ENCODE results near the gene NPC1L1. TPM values are rescaled to one million over a fixed set of nuclear protein-coding genes. Genes with fewer than 3 reads are reported as not detected.
A peak's percentile ranks its signal among the peaks of the same experiment; 100 is the strongest.

NPC1L1 gene
- total and polyA plus RNA-seq, 2 of the 13 experiments (the other 11 are each of a cell fraction or from before 2014, with no cell fraction given): 4.8 to 14.5 TPM

DNA sequence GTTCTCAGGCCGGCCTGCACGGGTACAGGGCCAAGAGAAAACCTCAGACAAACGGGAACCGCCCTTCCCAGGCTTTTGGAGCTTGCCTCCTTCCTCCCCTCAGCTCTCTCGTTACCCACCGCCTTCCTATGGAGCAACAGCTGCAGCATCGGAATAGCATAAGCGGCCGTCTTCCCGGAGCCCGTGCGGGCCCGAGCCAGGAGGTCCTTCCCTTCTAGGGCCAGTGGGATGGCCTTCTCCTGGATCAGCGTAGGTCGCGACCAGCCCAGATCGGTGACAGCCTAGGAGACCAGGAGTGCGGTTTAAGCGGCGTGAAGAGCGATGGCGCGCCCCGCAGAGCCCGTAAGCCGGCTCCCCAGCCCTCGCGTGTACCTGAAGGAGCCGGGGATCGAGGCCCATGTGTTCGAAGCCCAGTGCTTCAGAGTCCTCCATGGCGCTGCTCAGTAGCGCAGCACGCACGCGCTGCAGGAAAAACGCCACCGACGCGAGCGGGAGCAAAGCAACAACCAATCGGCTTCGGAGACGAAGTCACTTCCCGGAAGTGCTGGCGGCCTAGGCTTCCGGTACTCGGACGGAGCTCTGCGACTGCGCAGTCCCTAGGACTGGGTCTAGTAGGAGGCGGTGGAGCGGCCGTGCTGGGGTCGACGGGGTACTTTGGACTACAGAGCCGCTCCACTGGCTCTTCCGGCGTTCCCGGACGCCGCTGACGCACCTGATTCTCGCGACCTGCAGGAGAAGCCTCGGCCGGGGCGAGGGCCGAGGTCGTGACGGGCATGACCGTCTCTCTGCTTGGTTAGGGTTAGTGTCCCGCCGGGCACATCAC lies 32.5 kb upstream of the NPC1L1 start, which contains the start of gene DDX56 (continued):
- TF ChIP-seq, protein P1, sequence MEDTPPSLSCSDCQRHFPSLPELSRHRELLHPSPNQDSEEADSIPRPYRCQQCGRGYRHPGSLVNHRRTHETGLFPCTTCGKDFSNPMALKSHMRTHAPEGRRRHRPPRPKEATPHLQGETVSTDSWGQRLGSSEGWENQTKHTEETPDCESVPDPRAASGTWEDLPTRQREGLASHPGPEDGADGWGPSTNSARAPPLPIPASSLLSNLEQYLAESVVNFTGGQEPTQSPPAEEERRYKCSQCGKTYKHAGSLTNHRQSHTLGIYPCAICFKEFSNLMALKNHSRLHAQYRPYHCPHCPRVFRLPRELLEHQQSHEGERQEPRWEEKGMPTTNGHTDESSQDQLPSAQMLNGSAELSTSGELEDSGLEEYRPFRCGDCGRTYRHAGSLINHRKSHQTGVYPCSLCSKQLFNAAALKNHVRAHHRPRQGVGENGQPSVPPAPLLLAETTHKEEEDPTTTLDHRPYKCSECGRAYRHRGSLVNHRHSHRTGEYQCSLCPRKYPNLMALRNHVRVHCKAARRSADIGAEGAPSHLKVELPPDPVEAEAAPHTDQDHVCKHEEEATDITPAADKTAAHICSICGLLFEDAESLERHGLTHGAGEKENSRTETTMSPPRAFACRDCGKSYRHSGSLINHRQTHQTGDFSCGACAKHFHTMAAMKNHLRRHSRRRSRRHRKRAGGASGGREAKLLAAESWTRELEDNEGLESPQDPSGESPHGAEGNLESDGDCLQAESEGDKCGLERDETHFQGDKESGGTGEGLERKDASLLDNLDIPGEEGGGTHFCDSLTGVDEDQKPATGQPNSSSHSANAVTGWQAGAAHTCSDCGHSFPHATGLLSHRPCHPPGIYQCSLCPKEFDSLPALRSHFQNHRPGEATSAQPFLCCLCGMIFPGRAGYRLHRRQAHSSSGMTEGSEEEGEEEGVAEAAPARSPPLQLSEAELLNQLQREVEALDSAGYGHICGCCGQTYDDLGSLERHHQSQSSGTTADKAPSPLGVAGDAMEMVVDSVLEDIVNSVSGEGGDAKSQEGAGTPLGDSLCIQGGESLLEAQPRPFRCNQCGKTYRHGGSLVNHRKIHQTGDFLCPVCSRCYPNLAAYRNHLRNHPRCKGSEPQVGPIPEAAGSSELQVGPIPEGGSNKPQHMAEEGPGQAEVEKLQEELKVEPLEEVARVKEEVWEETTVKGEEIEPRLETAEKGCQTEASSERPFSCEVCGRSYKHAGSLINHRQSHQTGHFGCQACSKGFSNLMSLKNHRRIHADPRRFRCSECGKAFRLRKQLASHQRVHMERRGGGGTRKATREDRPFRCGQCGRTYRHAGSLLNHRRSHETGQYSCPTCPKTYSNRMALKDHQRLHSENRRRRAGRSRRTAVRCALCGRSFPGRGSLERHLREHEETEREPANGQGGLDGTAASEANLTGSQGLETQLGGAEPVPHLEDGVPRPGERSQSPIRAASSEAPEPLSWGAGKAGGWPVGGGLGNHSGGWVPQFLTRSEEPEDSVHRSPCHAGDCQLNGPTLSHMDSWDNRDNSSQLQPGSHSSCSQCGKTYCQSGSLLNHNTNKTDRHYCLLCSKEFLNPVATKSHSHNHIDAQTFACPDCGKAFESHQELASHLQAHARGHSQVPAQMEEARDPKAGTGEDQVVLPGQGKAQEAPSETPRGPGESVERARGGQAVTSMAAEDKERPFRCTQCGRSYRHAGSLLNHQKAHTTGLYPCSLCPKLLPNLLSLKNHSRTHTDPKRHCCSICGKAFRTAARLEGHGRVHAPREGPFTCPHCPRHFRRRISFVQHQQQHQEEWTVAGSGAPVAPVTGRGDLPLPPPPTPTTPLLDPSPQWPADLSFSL (CRISPR knock-in tag; IDR thresholded peaks at IDR 0.05): no peak
- peak; percentile 86; the same call in 1 of the 2 replicates for TF ChIP-seq ZNF775 (CRISPR knock-in tag; IDR thresholded peaks at IDR 0.05; ENCODE audit: borderline replicate concordance)
- peak; percentile 57; the same call in 1 of the 2 replicates for TF ChIP-seq CBFB (CRISPR knock-in tag; IDR thresholded peaks at IDR 0.05)
- peak; percentile 94 for TF ChIP-seq NFYC (CRISPR knock-in tag; IDR thresholded peaks at IDR 0.05)
- TF ChIP-seq ZNF720 (CRISPR knock-in tag; IDR thresholded peaks at IDR 0.05): no peak
- peak; percentile 55; the same call in 1 of the 2 replicates for TF ChIP-seq ZSCAN25 (CRISPR knock-in tag; IDR thresholded peaks at IDR 0.05)
- TF ChIP-seq MYPOP (CRISPR knock-in tag; IDR thresholded peaks at IDR 0.05): peak; percentile 91
- TF ChIP-seq ZBTB43 (CRISPR knock-in tag; conservative IDR thresholded peaks at IDR 0.05): peak; percentile 92
- peak; percentile 66; the same call in 1 of the 2 replicates for TF ChIP-seq ZMYM2 (CRISPR knock-in tag; IDR thresholded peaks at IDR 0.05)
- TF ChIP-seq MIER3 (CRISPR knock-in tag; IDR thresholded peaks at IDR 0.05; ENCODE audit: borderline replicate concordance): peak; percentile 52; the same call in 1 of the 2 replicates
- TF ChIP-seq TRIM22 (IDR thresholded peaks at IDR 0.05): no peak
- no peak for TF ChIP-seq JUND (CRISPR knock-in tag; IDR thresholded peaks at IDR 0.05)
- TF ChIP-seq ZNF224 (CRISPR knock-in tag; IDR thresholded peaks at IDR 0.05): 0 out of 2 replicates have a peak, but pooled peaks have one; percentile 45
- TF ChIP-seq, protein P2, sequence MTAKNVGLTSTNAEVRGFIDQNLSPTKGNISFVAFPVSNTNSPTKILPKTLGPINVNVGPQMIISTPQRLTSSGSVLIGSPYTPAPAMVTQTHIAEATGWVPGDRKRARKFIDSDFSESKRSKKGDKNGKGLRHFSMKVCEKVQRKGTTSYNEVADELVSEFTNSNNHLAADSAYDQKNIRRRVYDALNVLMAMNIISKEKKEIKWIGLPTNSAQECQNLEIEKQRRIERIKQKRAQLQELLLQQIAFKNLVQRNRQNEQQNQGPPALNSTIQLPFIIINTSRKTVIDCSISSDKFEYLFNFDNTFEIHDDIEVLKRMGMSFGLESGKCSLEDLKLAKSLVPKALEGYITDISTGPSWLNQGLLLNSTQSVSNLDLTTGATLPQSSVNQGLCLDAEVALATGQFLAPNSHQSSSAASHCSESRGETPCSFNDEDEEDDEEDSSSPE (CRISPR knock-in tag; IDR thresholded peaks at IDR 0.05): peak; percentile 96
- TF ChIP-seq WIZ (CRISPR knock-in tag; IDR thresholded peaks at IDR 0.05): peak; percentile 89

Data from HepG2 (cell line).